GM21528 (cell line): Measurements from ENCODE around the gene AUNIP.

Experiments
- ATAC-seq: cut with Tn5 transposase; IDR thresholded peaks from one replicate; pipeline ENCODE4 v1.9.1; 2021; ENCODE audit warnings: mild to moderate bottlenecking, moderate library complexity; ENCODE audit not compliant: unreplicated experiment, low FRiP score

AUNIP gene

DNA sequence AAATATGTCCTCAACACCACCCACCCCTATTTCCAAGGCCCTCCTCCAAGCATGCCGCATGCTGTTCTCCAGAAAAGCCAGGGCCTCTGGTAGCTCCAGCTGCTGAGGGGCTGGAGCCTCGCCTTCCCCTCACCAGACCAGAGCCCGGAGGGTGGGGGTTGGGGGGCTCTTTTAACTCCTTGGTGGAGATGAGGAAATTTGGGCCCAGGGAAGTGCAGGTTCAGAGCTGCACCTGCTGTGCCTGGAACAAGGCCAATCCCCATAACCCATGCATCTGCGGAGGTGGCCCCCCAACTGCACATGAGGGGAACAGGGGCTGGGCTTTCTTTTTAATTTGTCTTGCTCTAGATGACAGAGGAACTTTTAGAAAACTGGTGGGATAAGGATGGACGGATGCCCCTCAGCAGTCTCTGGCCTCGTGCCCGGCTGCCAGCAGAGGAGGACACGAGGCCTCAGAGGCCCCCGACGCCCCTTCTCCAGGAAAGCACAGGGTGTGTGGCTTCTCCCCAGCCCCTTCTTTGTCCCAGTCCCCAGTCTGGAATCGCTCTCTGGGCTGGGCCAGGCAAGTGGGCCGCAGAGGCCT, 59.8 kb downstream of the AUNIP start:
- no peak for ATAC-seq

DNA sequence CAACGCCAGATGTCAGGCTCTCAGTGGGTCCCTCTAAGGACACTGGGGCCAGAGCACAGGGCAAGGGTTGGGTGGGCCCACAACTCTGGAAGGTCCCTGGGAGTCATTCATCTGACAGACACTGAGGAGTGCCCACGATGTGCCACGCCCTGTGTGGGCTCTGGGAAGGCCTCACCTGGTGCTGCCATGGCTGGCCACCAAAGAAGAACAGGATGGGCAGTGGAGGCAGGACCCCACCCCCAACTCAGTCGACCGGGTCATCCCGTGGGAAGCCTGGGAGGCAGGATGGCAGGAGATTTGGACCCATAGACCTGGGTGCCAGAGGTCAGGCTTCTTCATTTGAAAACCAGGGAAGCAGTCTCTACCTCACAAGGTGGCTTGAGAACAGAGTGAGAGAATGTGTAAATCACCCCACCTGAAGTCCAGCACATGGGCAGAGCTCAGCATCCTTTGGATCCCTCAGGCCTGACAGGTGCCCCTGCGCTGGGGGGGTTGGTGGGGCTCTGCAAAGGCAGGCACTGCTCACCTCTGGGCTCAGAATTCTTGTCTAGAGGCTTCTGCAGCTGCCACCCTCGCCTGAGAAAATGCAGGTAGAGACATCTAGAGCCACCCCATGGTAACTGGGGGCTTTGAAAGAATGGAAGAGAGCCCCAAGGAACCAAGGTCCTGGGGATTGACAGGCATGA, 60.4 kb downstream of the AUNIP start:
- ATAC-seq, result no peak

DNA sequence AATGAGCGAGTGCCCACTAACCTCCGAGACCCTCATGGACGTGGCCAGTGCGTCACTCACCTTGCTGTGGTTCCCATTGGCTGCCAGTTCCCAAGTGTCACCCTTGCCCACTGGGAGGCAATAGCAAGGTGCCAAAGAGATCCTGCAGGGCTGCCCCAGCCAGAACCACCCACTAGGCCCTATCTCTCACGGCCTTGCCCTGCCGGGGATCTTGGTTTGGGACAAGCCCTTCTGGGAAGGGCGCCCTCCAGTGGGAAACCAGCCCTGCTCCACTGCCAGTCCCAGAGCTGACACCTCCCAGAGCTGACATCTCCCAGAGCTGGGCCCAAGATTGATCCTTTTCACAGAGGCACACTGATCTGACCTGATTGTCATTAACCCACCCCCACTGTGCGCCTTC, 61.3 kb downstream of the AUNIP start:
- no peak for ATAC-seq

DNA sequence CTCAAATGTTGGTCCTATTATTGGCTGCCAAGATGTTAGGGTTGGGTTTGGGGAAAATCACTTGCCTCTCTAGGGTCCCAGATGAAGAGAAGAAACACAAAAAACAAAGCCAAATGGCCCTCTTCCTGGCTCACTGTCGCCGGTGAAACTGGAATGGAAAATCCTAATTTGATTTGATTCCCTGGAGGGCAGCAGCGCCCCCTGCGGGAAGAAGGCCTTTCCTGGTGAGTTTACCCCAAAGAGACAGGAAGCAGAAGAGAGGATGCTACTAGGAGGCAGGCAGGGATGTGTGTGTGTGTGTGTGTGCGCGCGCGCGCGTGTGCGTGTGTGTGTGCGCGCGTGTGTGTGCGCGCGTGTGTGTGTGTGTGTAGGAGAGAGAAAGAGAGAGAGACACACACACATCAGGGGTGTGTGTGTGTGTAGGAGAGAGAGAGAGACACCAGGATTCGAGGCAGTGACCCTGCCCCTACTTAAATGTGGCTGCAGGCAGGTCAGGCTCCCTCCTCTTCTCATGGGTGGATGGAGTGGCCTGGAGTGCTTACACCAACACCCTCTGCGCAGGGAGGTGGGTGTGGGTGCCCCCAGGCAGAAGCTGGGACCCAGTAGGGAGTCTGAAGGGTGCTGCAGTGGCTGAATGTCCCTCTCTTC, 62.3 kb downstream of the AUNIP start:
- no peak for ATAC-seq

DNA sequence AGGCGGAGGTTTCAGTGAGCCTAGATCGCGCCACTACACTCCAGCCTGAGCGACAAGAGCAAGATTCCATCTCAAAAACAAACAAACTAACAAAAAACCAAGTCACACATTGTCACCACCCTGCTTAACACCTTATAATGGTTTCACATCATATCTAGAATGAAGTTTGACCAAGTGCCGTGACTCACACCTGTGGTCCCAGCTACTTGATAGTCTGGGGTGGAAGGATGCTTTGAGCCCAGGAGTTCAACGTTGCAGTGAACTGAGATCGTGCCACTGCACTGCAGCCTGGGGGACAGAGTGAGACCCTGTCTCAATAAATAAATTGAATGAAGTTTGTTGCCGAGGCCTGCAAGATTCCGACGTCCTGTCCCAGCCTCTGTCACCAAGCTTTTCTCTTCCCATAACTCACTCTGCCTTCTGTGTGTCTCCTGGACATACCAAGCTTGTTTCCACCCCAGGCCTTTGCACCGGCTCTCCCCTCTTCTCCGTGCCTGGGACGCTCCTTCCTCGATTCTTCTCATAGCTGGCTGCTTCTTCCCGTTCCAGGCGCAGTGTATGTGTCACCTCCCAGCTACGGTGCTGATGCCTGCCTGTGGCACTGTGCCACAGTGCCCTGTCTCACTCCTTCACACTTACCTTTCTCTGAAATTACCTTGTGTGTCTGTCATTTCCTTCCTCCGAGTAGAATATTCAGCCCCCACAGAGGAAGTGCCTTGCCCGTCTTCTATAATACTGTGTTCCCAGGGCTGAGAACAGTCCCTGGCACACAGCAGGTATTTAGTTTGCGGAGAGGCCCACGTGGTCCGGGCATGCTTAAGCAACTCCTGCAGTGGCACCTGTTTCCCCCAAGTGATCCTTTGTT, 63.1 kb downstream of the AUNIP start:
- no peak for ATAC-seq

DNA sequence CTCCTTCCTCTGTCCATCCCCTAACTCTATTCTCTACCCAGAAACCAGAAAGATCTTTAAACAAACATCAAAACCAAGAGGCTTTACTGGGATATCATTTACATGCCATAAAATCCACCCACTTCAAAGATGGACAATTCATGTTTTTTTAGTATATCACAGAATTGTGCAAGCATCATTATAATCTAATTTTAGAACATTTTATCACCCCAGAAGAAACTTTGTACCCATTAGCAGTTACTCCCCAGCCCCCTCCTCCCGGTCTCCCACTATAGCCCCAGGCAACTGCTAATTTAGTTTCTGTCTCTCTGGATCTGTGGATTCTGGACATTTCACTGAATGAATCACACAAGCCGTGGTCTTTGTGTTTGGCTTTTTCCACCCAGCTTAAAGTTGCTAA, 64.0 kb downstream of the AUNIP start:
- no peak for ATAC-seq

DNA sequence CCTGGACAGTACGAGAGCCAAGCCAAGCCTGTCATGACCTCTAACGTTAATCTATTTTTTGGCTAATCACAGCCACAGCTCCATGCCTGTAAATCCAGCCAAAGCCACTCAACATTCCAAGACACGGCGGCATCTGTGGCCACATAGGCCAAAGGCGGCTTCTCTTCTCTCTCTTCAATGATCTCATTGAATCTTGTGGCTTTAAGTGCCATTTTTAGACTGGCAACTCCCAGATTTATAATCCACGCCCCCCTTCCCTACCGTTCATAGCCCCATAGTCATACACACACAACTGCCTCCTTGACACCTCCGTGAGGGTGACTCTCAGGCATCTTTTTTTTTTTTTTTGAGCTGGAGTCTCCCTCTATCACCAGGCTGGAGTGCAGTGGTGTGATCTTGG, 64.9 kb downstream of the AUNIP start:
- no peak for ATAC-seq

DNA sequence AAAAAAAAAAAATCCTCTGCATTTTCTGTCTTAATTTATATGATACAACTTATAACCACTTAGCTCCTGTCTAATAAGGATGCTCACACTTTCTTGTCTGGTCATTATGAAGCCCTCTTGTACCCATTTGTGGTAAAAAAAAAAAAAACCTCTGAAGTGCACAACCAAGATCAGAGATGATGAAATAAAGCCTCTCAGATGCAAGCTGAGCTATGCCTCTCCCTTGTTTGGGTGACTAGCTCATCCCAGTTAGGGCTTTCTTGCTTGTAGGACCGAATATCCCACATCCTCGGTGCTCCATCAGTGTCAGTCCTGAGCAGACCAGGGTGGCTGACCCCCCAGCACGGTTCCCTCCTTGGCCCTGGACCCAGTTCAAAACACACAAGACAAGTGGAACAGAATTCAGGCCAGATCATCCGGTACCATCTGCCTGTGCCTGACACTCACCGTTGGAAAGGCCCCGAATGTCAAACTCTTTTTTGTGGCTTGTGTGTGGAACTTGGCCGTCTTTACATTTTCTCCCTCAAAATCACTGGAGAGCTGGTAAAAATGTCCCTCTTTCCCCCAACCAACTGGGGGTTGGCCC, 65.6 kb downstream of the AUNIP start:
- ATAC-seq, result no peak

DNA sequence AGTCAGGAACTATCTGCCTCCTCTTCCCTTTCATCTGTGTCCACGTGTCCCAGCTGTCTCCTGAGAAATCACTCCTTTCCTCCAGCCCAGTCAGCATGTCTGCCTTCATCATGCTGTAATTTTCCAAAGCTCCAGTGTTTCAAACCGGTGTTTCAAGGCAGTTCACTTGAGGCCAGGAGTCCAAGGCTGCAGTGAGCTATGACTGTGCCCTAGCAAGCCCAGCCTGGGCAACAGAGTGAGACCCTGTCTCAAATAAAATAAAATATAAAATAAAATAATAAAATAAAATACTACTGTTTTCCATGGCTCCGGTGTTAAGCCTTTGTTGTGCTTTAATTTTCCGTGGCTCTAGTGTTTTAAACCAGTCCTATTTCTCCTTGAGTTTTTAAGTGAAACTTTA, 67.1 kb downstream of the AUNIP start:
- ATAC-seq, result no peak

DNA sequence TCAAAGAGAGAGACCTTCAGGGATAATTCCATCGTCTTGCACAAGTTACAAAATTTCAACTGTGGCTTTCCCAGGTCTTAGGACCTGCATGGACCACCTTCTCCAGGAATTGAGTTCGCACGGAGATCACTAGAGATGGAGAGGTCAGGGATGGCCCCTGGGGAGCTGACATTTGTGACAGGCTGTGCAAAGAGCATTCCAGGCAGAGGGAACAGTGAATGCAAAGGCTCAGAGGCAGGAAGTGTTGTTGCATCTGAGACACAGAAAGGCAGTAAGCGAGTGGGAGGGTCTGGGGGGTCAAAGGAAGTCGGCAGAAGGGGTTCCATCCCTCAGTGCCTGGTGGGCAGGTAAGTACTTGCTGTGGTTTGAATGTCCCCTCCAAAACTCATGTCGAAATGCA, 68.8 kb downstream of the AUNIP start:
- ATAC-seq, result no peak

DNA sequence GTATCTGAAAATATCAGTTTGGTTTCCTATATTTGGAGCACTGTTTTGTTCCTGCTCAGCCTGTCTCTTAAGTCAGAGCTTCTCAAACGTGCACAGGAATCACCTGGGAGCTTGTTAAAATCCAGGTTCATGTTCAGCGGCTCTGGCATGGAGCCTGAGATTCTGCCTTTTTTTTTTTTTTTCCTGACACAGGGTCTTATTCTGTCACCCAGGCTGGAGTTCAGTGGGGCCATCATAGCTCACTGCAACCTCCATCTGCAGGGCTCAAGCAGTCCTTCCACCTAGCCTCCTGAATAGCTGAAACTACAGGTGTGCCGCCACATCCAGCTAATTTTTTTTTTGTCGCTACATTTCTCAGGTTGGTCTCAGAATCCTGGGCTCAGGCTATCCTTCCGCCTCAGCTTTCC, 71.5 kb downstream of the AUNIP start:
- no peak for ATAC-seq

DNA sequence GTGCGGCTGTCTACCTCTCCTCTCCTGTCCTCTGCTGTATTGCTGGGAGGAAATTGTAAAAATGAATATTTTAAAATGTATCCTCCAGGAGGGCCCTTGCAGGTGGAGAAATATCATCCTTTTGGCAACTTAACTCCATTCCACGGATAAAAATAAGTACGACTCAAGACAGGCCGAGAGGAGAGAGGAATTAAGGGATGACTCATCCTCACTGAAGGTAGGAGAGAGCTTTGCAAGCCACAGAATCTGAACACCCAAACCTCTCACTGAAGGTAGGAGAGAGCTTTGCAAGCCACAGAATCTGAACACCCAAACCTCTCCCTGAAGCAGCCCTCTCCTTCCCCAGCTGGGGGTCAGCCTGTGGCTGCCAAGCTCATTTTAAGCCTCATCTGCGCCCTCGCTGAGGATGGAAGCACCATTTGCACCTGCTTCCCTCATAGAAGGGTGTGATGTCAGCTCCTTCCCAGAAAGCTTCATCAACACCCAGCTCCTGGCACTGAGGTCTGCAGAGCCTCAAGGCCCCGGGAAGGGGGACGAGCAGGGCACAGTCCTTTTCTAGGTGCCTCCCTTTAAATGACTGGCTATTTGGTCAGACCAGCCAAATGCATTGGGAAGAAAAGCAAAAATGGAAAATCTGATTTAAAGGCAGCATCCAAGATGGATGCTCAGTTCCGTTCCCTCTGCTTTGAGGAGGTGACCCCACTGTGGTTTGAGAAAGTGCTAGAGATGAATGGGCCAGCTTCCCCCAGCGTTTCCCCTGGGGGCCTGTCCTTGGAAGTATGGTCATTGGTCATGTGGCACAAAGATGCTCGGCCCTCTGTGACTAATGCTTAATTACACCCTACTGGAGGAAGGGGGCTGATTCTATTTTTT, 72.1 kb downstream of the AUNIP start:
- ATAC-seq, result no peak

DNA sequence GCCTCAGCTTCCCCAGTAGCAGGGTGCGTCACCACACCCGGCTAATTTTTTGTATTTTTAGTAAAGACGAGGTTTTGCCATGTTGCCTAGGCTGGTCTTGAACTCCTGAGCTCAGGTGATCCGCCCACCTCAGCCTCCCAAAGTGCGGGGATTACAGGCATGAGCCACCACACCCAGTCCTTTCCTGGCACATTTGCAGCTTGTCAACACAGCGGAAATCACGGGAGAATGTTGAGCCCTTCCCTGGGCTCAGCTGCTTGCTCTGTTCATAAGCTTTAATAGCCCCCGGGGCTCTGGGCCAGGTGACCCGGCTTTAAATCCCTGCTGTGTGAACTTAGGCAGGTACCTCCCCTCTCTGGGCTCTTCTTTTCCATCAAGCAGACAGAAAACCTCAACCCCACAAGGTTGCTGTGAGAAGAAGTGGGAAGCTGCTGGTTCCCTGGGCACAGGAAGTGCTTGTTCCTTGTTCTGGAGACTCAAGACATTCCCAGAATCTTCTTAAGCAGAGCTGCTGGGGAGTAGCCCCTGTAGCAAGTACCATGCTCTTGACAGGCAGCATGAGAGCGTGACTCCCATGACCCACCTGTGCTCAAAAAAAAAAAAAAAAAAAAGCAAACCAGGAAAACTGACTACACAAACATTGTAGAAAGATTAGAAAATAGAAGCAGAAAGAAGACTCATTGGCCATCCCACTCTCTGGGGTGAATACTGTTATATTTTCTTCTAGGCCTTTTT, 73.8 kb downstream of the AUNIP start:
- ATAC-seq, result no peak

DNA sequence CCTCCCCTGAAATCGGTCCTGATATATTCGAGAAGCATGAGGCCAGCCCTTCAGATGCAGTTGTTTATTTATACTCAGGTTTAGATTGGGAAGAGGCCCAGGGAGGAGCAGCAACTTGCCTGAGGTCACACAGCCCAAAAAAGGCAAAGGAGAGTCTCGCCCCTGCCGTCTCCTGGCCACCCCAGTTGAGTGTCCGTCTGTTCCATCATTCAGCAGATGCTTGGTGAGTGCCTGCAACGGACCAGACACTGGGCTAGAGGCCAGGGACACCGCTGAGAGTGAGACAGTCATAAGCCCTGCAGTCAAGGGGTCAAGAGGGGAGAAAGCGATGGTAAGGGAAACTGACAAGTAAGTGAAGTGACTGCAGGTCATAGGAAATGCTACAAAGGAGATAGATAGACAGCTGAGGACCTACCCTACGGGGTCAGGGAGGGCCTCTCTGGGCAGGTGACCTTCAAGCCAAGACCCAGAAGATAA, 74.6 kb downstream of the AUNIP start:
- no peak for ATAC-seq
